Pulmonary artery endothelial cell (primary cell): ENCODE results near the gene FBP1. TPM values are rescaled to one million over a fixed set of nuclear protein-coding genes. Genes with fewer than 3 reads are reported as not detected.
"Not testable (repeated sequence)": the region's sequence is repeated elsewhere in the genome, so short reads cannot be mapped to it uniquely, and the experiment has no call there.

Source experiments
- DNase-seq: peaks from one replicate; pipeline ENCODE4 v3.0.0-alpha.2; 2011; ENCODE audit warnings: low read depth, low spot score
- total RNA-seq: library from RNA; depleted of rRNA; stranded (reverse); fragments of >200 nt; gene quantifications from 2 replicates; pipeline ENCODE4 v1.2.3, GENCODE V29; 2014

FBP1 gene
- total RNA-seq, 1 donor from 2014 or later = 1.5 TPM

DNA sequence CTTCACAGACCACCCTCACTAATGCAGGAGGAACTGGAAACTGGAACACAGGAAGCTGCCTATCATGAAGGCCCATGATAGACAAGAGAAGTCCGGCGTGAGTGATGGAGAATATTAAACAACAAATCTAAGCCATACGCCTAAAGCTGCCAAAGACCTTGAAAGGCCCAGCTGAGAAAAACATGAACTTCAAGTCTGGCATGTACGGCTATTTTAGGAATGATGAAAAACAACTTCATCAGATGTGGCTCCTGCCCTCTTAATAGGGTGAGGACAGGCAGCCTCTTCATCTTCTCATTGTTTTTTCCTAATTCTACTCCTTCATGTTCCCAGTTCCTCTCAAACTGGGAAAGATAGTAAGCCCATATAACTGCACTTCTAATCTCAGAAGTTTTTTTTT is 20.3 kb downstream of the FBP1 start:
- no peak for DNase-seq

- no peak for DNase-seq
Measured at GRCh38 chr9:94613003-94613402, 26.3 kb downstream of the FBP1 start.

DNA sequence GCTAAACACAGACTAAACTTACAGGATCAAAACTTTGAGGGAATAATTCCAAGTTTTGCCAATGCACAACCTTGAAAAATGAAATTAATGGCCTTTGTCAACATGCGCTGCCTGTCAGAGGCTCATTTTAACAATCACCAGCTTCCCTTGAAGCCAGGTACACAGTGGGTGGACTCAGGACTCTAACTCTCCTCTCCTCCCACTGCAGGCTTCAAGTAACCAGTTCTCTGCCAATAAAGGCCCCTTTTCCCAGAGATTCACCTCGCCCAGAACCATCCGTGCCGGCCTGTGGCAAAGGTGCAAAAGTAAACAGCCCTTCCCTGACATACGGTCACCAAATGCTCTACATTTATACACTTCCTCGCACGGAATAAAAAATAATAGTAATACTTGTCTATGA is 27.2 kb downstream of the FBP1 start:
- no peak for DNase-seq

- no peak for DNase-seq
Measured at GRCh38 chr9:94611638-94612068, 27.7 kb downstream of the FBP1 start.

GRCh38 chr9:94610181-94610606 is 29.1 kb downstream of the FBP1 start:
- no peak for DNase-seq

DNA sequence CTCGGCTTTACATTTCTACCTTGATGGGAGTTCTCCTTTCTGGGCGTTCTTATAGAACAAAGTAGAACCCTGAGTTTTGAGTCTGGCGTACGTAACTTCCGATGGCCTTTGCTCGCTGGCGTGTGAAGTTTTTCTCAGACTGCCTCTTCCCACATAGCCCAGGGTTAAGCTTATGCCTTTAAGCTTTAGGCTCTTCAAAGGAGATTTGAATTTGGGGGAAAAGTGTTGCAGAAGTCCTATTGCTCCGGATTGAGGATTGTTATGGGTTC is 32.0 kb downstream of the FBP1 start:
- no peak for DNase-seq

DNA sequence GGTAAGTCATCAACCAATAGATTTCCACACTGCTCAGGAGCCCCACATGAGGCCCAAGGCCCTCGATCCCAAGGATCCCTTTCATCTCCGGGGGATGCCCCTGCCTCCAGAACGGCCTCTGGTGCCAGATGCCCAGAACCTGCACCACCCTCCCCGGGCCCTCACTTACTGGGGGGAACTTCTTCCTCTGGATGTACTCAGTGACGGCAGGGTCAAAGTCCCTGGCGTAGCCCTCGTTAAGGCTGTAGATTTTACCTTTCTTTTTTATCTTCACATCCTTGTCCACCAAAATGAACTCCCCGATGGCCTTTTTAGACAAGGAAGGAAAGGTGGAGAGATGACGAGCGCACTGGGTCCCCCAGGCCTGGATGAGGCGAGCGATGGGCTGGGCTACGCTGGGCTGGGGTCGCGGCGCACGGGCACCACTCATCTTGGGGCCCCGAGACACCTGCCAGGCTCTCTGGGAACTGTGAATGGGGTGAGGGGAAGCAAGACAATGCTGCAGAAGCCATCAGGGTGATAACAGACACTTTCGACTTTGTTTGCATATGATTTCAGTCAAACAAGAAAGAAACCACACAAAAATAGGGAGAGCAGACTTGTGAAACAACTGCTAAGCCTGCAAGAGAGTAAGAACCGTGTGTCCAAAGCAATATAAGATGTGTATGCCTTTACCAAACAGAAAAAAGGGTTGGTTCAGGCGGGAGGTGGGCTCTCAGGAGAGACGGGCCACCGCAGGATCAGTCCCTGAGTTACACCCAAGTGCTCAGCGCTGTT is 32.5 kb downstream of the FBP1 start:
- DNase-seq = no peak

GRCh38 chr9:94603259-94604160 is 35.8 kb downstream of the FBP1 start:
- DNase-seq = peak; percentile 37

DNA sequence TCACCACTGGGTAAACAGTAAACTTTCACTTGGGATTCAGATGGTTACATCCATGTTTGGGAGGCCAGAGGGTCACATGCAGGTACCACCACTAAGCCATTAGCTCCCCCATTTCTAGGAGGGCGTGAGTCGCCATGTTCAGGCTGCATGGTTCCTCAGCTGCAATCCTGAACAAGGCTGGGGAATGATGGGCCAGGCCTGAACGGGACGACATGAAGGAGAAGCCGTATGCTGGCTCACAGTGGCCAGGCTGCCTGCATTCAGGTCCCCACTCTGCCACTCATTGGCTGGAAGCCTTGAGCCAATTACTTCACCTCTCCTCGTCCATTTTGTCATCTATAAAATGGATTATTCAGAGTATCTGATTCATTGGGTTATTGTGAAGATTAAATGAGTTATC is 36.7 kb downstream of the FBP1 start:
- DNase-seq = no peak

DNA sequence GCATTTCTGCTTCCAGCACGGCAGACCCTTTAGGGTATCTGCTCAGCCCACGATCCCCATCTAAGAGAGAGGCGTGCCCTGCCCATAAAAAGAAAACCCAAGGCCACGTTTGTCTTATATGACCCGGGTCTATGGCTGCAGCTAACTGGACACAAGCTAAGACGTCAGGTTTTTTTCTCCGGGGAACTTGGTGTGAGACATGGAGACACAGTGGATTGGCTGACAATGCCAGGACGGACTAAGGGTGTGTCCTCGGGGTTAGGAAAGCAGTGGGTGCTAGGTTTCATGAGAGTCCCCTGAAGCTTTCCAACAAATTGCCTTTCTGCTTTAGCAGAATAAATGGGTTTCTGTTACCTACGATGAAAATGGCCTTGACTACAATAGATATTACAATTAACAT is 38.6 kb downstream of the FBP1 start:
- DNase-seq = no peak

GRCh38 chr9:94600258-94600657 is 39.1 kb downstream of the FBP1 start:
- no peak for DNase-seq

DNA sequence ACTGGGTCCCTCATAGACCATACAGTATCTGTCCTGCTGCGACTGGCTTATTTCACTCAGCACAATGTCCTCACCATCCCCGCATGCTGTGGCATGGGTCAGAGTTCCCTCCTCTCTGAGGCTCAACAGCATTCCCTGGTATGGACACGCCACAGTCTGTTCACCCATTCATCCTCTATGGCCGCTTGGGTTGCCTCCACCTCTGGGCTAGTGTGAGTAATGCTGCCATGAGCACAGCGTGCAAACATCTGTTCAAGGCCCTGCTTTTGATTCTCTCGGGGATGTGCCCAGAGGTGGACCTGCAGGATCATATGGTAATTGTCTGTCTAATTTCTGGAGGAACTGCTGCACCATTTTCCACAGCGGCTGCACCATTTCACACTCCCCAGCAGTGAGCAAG is 40.2 kb downstream of the FBP1 start:
- DNase-seq = no peak

GRCh38 chr9:94593459-94594345 is 45.6 kb downstream of the FBP1 start, which contains the start of gene FBP2:
Gene FBP2, minus strand, starts transcription at chr9:94593824. Its CDS starts 98 bp downstream, at chr9:94593726.
- peak; percentile 8 for DNase-seq

- not testable (repeated sequence) for DNase-seq
Measured at GRCh38 chr9:94592683-94593082, 46.6 kb downstream of the FBP1 start.

GRCh38 chr9:94591876-94592275 is 47.4 kb downstream of the FBP1 start:
- no peak for DNase-seq

- DNase-seq = not testable (repeated sequence)
Measured at GRCh38 chr9:94591046-94591545, 48.2 kb downstream of the FBP1 start.

DNA sequence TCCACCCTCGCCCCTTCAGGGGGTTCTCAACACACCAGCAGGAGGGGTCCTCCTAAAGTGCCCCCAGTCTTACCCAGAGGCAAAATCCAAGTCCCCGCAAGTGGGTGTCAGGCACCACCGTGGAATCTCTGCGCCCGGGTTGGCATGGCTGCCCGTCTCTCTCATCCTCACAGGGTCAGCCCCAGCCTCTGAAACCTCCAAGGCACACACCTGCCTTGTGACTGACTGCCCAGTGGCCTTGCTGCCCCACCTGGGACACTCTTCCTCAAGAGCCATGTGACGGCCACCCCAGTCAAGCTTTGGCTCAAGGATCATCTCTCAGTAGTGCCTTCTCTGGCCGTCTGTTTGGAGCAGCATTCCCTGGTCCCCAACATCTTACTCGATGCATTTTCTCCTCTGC is 50.6 kb downstream of the FBP1 start:
- no peak for DNase-seq

DNA sequence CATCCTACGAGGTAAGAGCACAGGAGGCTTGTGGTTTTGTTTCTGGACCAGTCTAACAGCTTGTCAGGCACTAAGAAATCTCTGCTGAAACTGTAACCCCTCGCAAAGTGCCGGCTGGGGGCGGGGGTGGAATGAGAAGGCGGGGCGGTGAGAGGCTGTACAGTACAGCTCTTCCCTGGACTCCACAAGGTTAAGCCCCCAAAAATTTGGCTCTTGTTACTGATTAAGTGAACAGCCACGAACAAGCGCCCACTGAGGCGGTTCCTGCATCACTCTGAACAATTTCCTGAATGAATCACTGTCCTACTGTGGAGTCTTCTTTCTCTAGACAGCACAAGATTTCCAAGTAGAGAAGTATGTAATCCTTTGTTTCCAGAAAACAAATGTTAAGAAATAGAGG is 52.5 kb downstream of the FBP1 start:
- no peak for DNase-seq

GRCh38 chr9:94586316-94586715 is 53.0 kb downstream of the FBP1 start:
- no peak for DNase-seq

- DNase-seq = no peak
Measured at GRCh38 chr9:94584555-94584954, 54.8 kb downstream of the FBP1 start.

- no peak for DNase-seq
Measured at GRCh38 chr9:94581728-94582127, 57.6 kb downstream of the FBP1 start.
